NCI-H748 (cell line): ENCODE data around the gene CCL5.
A peak's percentile ranks its signal among the peaks of the same experiment; 100 is the strongest.
"Not testable (repeated sequence)": the region's sequence is repeated elsewhere in the genome, so short reads cannot be mapped to it uniquely, and the experiment has no call there.

ENCODE experiments used
- DNase-seq: peaks from one replicate; lab custom pipeline; 2025; ENCODE audit not compliant: unreplicated experiment; lab: John Stamatoyannopoulos, UW

Gene CCL5

DNA sequence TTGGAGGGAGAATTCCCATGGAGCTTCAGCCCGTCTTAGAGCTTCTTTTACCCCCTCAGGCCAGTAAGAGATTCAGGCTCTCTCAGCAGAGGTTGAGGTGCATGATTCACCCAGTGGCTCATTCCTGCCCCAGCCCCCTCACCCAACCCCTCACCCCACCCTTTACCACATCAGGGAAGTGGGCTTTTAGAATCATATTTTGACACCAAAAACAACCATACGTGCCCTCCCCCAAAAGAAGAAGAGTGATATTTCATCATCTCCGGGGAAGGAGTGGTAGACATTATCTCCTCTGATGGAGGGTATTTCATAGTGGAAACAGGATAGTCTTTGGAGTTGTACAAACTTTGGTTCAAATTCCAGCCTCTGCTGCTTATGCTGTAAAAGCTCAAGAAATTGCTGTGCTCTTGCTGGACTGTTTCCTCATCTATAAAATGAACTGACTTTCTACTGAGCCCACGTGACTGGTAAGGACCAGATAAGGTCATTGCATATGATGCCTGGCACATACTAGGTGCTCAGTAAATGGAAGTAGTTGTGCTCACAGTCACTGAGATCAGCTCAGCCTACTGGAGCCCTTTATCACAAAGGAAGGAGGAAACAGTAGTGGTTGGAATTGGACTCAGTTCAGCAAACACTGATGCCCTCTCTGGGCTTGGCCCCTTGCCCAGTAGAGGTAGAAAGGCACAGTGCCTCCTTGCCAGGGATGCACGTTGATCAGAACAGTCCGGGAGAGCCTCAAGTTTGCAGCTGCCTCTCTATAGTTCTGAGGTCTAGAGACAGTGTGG, 18.3 kb upstream of the CCL5 start:
- DNase-seq, result peak; percentile 23

DNA sequence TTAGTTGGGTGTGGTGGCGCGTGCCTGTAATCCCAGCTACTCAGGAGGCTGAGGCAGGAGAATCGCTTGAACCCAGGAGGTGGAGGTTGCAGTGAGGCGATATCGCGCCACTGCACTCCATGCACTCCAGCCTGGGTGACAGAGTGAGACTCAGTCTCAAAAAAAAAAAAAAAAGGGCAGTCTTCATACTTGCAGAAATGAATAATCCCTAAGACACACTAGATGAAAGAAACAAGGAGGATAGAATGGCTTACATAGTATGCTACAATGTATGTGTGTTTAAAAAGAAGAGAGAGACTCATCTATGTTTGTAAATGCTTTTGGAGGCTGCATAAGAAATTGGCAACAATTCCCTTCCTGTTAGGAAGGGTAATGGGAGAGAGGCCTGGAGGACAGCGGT, 17.6 kb upstream of the CCL5 start:
- not testable (repeated sequence) for DNase-seq

DNA sequence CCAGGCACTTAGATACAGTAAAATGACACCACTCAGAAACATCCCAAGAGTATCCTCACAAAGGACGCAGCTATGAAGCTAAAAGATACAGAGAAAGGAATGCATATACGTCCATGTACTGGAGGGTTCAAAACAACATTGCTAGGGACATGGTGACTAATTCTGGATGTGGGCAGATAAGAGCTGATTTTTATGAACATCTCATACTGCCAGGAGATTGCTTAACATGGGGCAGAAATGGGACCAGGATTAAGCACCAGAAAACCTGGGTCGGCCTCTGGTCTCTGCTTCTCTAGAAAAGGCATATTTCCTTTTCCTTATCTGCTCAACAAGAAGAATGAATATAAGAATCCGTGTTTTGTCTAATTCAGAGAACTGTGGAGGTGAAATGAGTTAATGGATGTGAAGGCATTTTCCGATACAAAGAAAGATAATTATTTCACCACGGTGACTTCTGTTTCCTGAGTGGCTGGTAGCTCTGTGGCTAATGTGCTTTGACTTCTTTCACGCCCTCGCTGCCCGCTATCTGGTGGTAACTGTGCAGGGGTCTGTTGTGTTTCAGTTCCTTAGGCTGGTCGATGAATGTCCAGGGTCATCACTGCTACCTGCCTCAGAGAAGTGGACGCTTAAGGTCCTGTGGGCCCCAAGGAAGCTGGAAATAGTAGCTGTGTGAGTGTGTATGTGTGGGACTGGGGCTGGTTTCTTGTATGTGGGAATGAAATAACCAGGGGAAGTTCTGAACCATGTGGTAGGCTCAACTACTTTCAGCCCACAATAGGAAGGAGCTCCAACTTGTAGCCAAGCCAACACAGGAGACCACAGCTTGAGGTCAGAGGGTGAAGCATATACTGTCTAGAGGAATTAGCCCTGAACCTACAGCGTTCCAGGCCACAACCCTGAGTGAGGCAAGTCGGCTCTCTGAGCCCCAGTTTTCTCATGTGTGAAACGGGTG, 15.8 kb upstream of the CCL5 start:
- no peak for DNase-seq

DNA sequence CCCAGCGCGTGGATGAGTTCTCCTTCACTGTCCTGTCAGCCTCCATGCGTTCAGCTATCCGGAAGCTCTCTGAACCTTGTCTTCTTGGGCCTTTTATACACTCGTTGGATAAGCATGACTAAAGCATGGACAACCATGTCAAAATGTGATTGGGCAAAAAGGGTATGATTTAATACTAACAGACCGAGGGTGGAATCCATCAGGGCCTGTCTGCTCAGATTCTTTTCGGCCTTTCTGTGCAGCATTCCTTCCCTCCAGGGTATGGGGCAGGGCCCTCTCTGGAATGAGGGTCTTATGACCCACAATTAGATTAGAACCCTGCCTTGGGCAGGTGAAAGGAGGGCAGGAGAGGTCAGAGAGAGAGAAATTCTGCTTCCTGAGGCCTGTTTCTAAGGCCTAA, 14.0 kb upstream of the CCL5 start:
- DNase-seq, result no peak

DNA sequence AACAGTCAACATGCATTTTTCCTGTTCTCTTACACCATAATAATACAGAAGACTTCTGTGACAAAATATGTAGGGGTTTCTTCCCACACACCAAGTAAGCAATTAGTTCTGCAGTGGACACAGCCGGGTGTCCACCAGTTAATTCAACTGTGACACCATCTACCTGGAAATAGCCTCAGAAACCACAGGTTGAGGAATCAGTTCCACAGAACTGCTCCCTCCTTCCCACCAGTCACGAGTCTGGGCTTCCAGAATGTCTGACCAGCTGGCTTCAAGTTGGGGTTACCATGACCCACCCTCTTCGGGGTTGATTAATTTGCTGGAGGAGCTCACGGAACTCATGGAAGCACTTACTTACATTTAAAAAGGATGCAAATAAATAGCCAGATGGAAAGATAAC, 13.6 kb upstream of the CCL5 start:
- no peak for DNase-seq

DNA sequence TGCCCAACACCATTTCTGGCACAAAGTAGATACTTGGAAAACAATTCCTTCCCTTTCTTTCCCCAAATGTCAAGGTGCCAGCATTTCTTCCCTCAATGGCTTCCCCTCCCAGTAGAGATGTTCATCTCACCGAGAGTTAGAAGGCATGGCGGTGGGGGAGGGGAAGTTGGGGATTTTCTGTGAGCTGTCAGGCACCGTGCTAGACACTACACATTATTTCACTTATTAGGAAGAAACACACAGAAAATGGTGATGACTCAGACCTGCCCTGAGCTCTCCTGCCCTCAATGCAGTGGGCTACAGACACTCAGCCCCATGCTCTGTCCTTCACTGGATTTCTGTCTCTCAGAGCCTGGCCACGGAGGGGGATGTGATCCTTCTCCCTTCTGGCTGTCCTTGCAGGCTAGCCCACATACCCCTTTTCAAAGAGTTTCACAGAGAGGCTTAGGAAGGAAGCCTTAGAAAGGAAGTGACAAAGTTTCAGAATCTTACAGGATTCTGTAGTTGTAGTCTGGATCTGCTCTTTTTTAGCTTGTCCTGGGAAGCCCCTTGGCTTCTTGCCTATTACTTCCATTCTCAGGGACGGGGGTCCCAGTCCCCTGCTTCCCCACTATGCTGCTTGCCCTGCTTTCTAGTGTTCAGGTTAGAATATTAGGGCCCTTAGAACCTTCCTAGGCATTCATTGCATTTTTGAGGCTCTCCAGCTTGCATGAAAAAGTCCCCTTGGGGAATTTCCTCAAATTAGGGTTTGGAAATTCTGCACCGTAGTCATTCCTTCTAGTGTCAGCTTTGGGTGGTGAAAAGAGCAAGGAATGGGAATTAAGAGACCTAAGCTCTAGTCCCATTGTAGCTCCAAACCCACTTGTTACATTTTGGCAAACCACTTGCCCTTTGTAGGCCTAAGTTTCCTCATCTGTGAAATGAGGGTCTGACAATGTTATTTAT, 12.2 kb upstream of the CCL5 start:
- no peak for DNase-seq

DNA sequence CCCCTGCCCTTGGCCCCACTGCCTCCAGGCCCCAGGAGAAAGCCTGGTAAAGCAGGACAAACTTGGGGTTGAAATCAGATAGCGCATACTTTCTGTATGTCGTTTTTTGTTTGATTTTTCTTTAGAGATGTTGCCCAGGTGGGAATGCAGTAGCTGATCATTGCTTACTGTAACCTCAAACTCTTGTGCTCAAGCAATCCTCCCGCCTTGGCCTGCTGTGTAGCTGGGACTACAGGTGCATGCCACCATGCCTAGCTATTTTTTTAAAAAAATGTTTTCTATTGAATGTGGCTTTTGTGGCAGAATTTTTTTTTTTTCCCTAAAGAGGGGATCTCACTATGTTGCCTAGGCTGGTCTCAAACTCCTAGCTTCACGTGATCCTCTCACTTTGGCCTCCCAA, 11.1 kb upstream of the CCL5 start:
- DNase-seq, result no peak

DNA sequence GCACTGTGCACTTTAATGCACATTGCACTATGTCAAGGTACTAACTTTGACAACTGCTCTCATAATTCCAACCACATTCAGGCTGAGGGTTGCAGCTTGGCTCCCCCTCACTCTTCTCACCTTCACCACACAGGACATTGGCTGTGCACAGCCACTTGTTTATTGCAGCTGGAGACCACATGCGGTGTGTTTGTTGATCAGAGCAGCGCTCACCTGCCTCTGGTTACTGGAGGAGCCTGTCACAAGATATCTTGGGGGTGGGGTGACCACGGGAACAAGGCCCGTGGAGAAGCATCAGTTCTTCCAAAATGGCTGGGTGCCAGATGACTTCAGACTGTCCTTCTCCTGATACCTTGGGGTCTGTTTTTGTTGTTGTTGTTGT, 10.6 kb upstream of the CCL5 start:
- DNase-seq, result peak; percentile 64

DNA sequence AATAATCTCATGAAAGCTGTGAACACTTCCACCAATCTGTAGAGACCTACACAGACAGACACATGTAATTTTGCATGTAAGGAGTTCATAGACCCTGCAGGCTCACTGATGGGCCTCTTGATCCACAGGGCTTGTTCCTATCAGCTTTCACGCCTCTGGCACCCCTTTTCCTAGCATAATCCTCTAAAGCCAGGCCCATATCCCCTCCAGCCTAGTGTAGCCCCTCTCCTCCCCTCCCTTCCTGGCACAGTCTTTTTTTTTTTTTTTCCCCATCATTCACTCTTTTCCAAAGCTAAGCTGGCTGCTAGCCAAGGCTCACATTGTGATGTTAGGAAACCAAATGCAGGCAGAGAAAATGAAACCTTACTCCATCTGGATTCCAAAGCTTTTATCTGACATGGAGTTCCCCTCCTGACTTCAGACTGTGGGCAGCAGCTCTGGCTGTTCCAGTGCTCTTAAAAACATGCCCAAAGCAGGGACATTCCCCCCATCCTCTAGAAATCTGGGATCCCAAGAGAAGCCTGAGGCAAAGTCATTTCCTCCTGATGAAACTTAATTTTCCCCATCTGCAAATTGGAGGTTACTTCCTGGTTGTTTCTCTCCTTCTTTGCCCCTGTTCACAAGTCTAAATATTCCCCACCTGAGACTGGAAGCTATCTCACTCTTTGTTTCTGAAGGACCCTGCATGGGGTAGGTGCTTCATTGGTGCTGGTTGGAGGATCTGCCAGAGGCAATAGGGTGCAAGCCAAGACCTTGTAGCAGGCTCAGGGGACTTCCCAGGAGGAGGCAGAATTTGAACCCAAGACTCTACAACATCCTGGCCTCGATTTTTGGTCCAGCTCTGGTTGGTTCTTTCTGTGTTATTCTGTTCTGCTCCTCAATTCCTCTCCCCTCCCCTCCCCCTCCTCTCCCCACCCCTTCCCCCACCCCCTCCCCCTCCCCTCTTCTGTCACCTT, 9.9 kb upstream of the CCL5 start:
- peak; percentile 28 for DNase-seq

DNA sequence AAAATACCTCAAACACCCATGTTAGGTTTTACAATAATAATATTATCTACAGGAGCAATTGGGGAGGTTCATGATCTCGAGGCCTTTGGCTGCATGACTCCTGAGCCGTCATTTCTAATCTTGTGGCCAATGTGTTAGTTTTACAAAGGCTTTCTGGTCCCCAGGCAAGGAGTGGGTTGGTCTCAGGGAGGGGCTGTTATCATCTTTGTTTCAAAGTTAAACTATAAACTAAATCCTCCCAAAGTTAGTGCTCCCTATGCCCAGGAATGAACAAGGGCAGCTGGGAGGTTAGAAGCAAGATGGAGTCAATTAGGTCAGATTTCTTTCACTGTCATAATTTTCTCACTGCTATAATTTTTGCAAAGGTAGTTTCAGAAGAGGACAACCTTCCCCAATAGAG, 9.1 kb upstream of the CCL5 start:
- no peak for DNase-seq

DNA sequence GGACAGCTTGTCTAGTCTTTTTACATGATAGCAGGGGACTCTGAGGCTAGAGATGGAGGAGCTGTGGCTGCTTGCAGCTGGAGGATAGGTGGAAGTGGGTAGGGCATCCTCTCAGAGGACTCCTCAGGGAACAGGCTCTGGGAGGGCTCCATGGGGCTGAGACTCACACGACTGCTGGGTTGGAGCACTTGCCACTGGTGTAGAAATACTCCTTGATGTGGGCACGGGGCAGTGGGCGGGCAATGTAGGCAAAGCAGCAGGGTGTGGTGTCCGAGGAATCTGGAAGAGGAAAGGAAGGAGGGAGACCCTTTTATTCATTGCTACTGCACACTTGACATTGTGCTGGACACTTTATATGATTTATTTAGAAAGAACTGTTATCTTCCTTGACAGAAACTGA, 1.8 kb downstream of the CCL5 start:
- no peak for DNase-seq

DNA sequence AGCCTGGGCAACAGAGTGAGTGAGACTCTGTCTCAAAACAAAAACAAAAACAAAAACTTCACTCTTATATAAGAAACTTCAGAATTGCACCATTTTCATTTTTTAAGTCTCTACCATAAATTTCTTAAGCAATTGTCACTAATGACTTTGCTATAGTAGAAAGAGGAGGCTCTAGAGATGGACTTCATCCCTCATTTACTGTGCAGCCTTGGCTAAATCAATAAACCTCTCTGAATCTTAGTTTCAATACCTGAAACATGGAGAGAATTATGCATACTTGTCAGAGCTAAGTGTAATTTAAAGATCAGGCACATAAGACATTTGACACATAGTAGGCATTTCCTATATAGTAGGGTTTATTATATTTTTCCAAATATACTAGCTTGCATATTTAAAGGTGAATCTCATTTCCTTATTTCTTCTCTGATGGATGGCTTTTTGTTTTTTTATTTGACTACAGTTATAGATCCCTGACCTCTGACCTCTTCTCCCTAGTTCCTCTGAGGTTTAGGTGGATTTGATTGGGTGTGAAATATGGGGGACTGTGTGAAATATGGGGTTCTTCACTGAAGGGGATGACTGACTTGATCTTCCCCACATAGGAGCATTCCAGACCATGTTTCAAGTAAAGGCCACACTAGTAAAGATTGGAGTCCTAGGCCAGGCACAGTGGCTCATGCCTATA, 2.7 kb downstream of the CCL5 start:
- no peak for DNase-seq

DNA sequence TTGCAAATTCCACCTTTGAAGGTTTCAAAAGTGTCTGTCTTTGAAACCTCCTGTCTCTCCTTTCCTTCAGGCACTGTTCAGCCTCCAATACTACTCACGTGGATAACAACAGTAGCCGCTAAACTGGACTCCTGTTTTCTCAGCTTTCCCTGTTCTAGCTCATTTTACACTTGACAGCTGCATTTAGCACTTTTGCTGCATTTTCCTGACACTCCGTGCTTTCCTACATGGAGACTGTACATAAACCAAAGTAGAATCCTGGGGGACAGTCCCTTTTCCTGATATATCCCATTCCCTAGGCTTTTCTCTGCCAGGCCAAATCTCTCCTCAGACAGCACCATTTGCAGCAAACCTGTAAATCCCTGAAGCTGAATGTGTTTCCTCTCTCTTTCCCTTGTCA, 3.6 kb downstream of the CCL5 start:
- no peak for DNase-seq

DNA sequence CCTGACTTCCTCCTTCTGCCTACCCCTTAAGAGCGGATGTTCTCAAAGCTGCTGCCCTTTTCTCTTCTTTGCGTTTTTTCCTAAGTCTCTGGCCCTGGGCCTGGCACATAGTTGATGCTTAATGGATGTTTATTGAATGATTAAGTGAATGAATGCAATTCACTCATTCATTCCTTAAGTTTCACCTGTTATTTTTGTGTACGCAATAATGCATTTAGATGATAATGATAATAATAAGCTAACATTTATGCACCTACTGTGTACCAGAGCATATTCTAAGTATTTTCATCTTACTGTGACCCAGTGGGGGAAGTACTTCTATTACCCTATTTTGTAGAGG, 4.4 kb downstream of the CCL5 start:
- no peak for DNase-seq

DNA sequence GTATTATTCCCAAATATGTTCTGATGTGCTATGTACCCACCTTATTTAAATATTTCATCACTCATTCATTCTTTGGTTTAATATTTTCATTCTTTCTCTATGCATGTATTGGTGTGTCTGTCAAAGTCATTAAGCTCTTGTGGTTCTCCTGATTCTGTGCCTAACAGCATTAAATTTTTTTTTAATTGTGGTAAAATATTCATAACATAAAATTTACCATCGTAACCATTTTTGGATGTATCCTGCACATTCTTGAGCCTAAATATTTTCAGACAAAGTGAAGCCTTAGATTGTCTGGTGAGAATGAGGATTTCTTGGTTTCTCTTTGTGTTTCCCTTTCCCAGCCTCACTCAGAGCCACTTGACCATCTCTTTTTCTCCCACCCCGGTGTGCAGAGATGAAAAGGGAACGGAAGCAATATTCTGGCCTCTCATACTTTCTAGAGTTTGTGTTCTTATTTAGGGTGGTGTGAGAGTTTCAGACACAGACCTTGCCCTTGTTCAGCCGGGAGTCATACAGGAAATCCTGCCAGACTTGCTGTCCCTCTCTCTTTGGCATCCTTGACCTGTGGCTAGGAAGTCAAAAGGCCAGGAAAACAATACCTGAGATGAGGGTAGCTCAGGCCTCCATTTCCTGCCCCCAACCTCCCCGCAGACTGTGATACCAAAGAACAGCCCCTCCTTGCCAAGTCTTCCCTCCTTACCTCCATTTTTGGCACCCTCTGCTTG, 4.9 kb downstream of the CCL5 start:
- no peak for DNase-seq

DNA sequence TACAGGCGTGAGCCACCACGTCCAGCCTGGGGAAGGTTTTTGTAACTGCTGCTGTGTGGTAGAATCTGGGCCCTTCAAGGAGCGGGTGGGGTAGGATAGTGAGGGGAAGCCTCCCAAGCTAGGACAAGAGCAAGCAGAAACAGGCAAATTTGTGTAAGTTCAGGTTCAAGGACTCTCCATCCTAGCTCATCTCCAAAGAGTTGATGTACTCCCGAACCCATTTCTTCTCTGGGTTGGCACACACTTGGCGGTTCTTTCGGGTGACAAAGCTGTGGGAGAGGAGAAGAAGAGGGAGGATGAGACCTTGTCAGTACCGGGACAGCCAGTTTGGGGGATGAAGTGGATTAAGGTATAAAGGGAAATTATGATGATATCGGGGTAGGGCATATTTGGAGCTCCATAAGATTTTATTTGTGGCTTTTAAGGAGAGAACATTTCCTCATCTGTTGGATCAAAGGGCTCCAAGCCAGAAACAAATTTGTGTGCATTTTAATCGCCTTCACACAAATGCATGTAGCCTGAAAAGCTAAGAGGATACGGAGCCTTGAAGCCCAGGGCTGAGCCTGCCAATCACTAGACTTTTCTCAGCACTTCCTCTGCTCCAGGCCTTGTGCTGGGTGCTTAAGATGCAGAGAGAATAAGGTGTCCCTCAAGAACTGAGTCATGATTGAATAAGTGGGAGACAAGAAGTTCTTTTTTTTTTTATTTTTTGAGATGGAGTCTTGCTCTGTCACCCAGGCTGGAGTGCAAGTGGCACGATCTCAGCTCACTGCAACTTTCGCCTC, 7.8 kb downstream of the CCL5 start:
- no peak for DNase-seq

DNA sequence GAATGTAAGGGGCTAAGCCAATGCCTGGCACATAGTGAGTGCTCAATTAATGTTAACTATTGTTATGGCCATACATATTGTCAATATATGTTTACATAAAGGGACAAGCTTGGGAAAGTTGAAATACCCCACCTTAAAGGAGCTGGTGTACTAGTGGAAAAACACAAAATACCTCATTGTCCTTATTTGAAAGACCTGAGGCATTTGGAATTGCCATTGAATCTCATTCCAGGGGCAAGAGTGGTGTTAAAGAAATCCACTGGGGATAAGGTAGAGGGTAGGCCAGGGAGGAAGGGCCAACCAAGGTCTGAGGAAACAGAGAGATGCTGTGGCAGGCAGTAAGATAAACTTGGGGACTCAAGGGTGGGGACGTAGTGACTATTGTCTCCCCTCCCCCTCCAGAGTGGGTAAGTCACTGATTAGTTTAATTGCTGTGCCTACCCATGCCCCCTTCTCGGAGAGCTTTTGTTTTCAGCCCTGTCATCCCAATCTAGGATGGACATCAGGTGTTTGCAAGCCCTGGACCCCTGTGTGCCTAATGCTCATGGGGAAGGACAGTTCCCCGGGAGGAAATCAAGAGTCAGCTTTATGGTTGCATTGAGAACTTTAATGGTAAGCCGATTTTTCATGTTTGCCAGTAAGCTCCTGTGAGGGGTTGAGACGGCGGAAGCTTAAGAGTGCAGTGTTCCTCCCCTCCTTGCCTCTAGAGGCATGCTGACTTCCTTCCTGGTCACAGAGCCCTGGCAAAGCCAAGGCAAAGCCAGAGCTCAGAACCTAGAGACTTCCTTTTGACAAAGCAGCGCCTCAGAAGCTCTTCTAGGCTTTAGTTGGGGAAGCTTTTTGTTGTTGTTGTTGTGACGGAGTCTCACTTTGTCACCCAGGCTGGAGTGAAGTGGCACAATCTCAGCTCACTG, 9.0 kb downstream of the CCL5 start:
- DNase-seq, result no peak
